Measurements from ENCODE around the gene AHCTF1.

GRCh38 chr1:246949956-246950355 lies 18.2 kb upstream of the AHCTF1 start:
- no peak for TF ChIP-seq CTCF (IDR thresholded peaks at IDR 0.05; ENCODE audit: extremely low read depth in 1 of 2, insufficient read depth in 1 of 2, low read depth in 1 of 2, low read length in 2 of 2)
- TF ChIP-seq EZH2 (IDR thresholded peaks at IDR 0.05; ENCODE audit: borderline replicate concordance, low read depth, low read length, severe bottlenecking) = no peak
- TF ChIP-seq POLR2A (IDR thresholded peaks at IDR 0.05; ENCODE audit: low read depth, low read length) = no peak
- TF ChIP-seq MAX (IDR thresholded peaks at IDR 0.05; ENCODE audit: insufficient read depth, insufficient read length) = no peak
- TF ChIP-seq MYC (IDR thresholded peaks at IDR 0.05; ENCODE audit: low read depth, low read length) = no peak
- TF ChIP-seq FOS (IDR thresholded peaks at IDR 0.05; ENCODE audit: borderline replicate concordance, insufficient read depth, low read length) = no peak
- TF ChIP-seq POLR2AphosphoS5 (IDR thresholded peaks at IDR 0.05; ENCODE audit: insufficient read depth, low read depth, low read length) = no peak

Measured in endothelial cell of umbilical vein (primary cell).